ENCODE results near the gene B4GAT1. TPM values are rescaled to one million over a fixed set of nuclear protein-coding genes. Genes with fewer than 3 reads are reported as not detected.

Gene B4GAT1
- total and polyA plus RNA-seq, 2 of the 4 experiments (the other 2 are of a cell fraction): 10.6 to 18.4 TPM

GRCh38 chr11:66310324-66310723 is 37.1 kb downstream of the B4GAT1 start:
- H3K4ac ChIP-seq (ENCODE audit: low read depth, low read length): no peak overlapping the region
- H2AK9ac ChIP-seq (replicated peaks; ENCODE audit: low read depth, low read length, poor library complexity): no peak overlapping the region
- H3K36me3 ChIP-seq (ENCODE audit: control insufficient read depth, insufficient read depth, low read length): no peaks in the 10 kb centered on the region
- H4K91ac ChIP-seq (ENCODE audit: insufficient read depth, low read depth, low read length): no peak overlapping the region
- DNase-seq: no peak
- peaks cover 7% of the 10 kb centered on the region for H3K27me3 ChIP-seq (ENCODE audit: control insufficient read depth, insufficient read depth, low read length)
- H2BK120ac ChIP-seq (ENCODE audit: low read depth, low read length): no peak overlapping the region
- H3K4me3 ChIP-seq (ENCODE audit: insufficient read depth, low read depth, low read length): no peak overlapping the region
- no peak for ATAC-seq (ENCODE audit: low read depth)
- peaks cover 10% of the 10 kb centered on the region for H3K4me1 ChIP-seq (ENCODE audit: control insufficient read depth, insufficient read depth, low read length)
- H3K9ac ChIP-seq (ENCODE audit: low read depth, low read length): no peak overlapping the region
- no peaks in the 10 kb centered on the region for H3K9me1 ChIP-seq (ENCODE audit: insufficient read depth, low read length)
- H3K4me2 ChIP-seq (ENCODE audit: low read depth, low read length): no peak overlapping the region
- H3K9me3 ChIP-seq (ENCODE audit: control insufficient read depth, insufficient read depth, low read length): no peaks in the 10 kb centered on the region
- POLR2A ChIA-PET (ENCODE audit: unreplicated experiment): interaction anchor here (1.3 kb wide), 1 partner anchor 17 kb away, joined by 4 read pairs; no protein-coding TSS in a partner anchor
- WGBS, 2 experiments (ENCODE audit: extremely low coverage in 2 of 2, insufficient read length in 1 of 2): 75% methylated on average over 2 of the region's 8 CpGs; no CpG with 5 or more reads in 1 of the 2 experiments
- H4K5ac ChIP-seq (ENCODE audit: low read depth, low read length): no peak overlapping the region
- no peak overlapping the region for H2AFZ ChIP-seq (replicated peaks; ENCODE audit: low read length, poor library complexity)
- in situ Hi-C loops (cut with MboI; ENCODE audit: low sequenced_read_pairs): no loop called here
- H3K56ac ChIP-seq (ENCODE audit: extremely low read depth, insufficient read depth, low read length): no peak overlapping the region
- CTCF ChIA-PET: interaction anchor here (1.5 kb wide), 1 partner anchor 25 kb away, joined by 4 read pairs; the partner anchor contains the start of gene RIN1
- H3K18ac ChIP-seq (ENCODE audit: low read depth, low read length): no peak overlapping the region
- H2BK20ac ChIP-seq (ENCODE audit: low read depth, low read length): no peak overlapping the region
- no peak overlapping the region for H2AK5ac ChIP-seq (ENCODE audit: low read depth, low read length)
- no peak overlapping the region for H2BK15ac ChIP-seq (ENCODE audit: low read depth, low read length)
- peaks cover 0 to 18% of the 10 kb centered on the region in 2 experiments; a peak in 2 of 4 replicates for H3K79me1 ChIP-seq (ENCODE audit: low read depth in 1 of 2, low read length in 2 of 2)
- no peak for TF ChIP-seq CHD1 (IDR thresholded peaks at IDR 0.05; ENCODE audit: low read depth, low read length)
- no peak for TF ChIP-seq MAFK (IDR thresholded peaks at IDR 0.05; ENCODE audit: low read depth, low read length)
- no peak for TF ChIP-seq CEBPB (IDR thresholded peaks at IDR 0.05; ENCODE audit: low read depth, low read length)
- no peak for TF ChIP-seq SMC3 (IDR thresholded peaks at IDR 0.05; ENCODE audit: low read depth, low read length)
- no peak for TF ChIP-seq POLR2A (IDR thresholded peaks at IDR 0.05; ENCODE audit: low read depth, low read length)
- TF ChIP-seq MAZ (IDR thresholded peaks at IDR 0.05; ENCODE audit: borderline replicate concordance, low read depth, low read length): no peak
- no peak for TF ChIP-seq MXI1 (IDR thresholded peaks at IDR 0.05; ENCODE audit: borderline replicate concordance, low read depth, low read length)
- TF ChIP-seq FOS (IDR thresholded peaks at IDR 0.05; ENCODE audit: low read depth, low read length): no peak
- TF ChIP-seq RAD21 (IDR thresholded peaks at IDR 0.05; ENCODE audit: low read length): no peak
- no TSS peak for BruUV-seq (replicated peaks)
- H3K27ac ChIP-seq (ENCODE audit: insufficient read depth, low read length): no peak overlapping the region
- dilution Hi-C loops (cut with HindIII; ENCODE audit: low sequenced_read_pairs, unreplicated experiment): no loop called here
- intact Hi-C loops (cut with micrococcal nuclease): no loop called here
- H3K14ac ChIP-seq (replicated peaks; ENCODE audit: low read depth, low read length): no peak overlapping the region
- H4K20me1 ChIP-seq (ENCODE audit: insufficient read depth, low read length): peaks cover 24% of the 10 kb centered on the region
- no peak overlapping the region for H2BK5ac ChIP-seq (ENCODE audit: low read depth, low read length, poor library complexity, severe bottlenecking)
- H4K8ac ChIP-seq (ENCODE audit: low read depth in 2 of 2, low read length in 2 of 2): no peak overlapping the region
- no peak overlapping the region for H3K23ac ChIP-seq (ENCODE audit: low read depth, low read length)
